ENCODE data around the gene GHRHR. TPM values are rescaled to one million over a fixed set of nuclear protein-coding genes. Genes with fewer than 3 reads are reported as not detected.

The GHRHR gene
- total and polyA plus RNA-seq, 9 of the 15 experiments (the other 6 are each of a cell fraction or from before 2014, with no cell fraction given): not detected

DNA sequence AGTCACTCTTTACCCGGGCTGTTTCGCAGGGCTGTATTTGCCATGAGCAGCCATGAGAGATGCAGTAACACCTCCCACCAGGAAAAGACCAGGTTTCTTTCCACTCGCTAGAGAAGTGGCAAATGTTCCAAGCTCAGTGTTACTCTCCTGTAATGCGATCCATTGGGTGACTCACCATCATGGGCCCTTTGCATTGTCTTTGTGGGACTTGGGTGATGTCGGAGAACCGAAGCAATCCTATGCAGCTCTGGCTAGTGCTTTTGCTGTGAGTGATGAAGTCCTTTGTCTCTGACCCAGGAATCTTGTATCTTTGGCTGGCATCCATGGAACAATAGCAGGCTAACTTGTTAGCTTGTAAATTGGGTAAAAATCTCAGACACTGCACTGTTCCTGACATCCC, 40.0 kb downstream of the GHRHR start (continued):
- no peak for TF ChIP-seq EP400 (IDR thresholded peaks at IDR 0.05)
- TF ChIP-seq, protein P1, sequence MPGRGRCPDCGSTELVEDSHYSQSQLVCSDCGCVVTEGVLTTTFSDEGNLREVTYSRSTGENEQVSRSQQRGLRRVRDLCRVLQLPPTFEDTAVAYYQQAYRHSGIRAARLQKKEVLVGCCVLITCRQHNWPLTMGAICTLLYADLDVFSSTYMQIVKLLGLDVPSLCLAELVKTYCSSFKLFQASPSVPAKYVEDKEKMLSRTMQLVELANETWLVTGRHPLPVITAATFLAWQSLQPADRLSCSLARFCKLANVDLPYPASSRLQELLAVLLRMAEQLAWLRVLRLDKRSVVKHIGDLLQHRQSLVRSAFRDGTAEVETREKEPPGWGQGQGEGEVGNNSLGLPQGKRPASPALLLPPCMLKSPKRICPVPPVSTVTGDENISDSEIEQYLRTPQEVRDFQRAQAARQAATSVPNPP (IDR thresholded peaks at IDR 0.05; ENCODE audit: borderline replicate concordance, insufficient read depth, insufficient read length): no peak
- no peak for TF ChIP-seq GABPB2 (CRISPR knock-in tag; conservative IDR thresholded peaks at IDR 0.05)
- TF ChIP-seq ZNF507 (tag; conservative IDR thresholded peaks at IDR 0.05): no peak
- no peak for TF ChIP-seq SLC30A9 (CRISPR knock-in tag; IDR thresholded peaks at IDR 0.05)
- no peak for TF ChIP-seq ELF1 (tag; IDR thresholded peaks at IDR 0.05)
- no peak for TF ChIP-seq ZNF407 (IDR thresholded peaks at IDR 0.05; ENCODE audit: low read depth)
- TF ChIP-seq PCBP2 (IDR thresholded peaks at IDR 0.05; ENCODE audit: low read depth, low read length, poor library complexity, severe bottlenecking): no peak
- TF ChIP-seq MCM2 (IDR thresholded peaks at IDR 0.05; ENCODE audit: low read depth): no peak
- TF ChIP-seq, protein P2, sequence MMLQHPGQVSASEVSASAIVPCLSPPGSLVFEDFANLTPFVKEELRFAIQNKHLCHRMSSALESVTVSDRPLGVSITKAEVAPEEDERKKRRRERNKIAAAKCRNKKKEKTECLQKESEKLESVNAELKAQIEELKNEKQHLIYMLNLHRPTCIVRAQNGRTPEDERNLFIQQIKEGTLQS (IDR thresholded peaks at IDR 0.05): no peak
- TF ChIP-seq, protein P2 (CRISPR knock-in tag; conservative IDR thresholded peaks at IDR 0.05): no peak

Measured in K562 (cell line).